Brain microvascular endothelial cell (primary cell): Measurements from ENCODE around the gene SEZ6L2.

Experiments
- DNase-seq: peaks from one replicate; pipeline ENCODE4 v3.0.0-alpha.2; 2020
- H3K27ac ChIP-seq: fragments of 250-450 bp; sonication (Bioruptor Pico); 2 replicates; pipeline ENCODE4 v1.5.1; 2020; ENCODE audit warnings: mild to moderate bottlenecking, moderate library complexity
- H3K27me3 ChIP-seq: fragments of 250-450 bp; sonication (Bioruptor Pico); replicated peaks from 2 replicates; pipeline ENCODE4 v1.5.1; 2020; ENCODE audit warnings: mild to moderate bottlenecking
- H3K36me3 ChIP-seq: fragments of 250-450 bp; sonication (Bioruptor Pico); replicated peaks from 2 replicates; pipeline ENCODE4 v1.5.1; 2020; ENCODE audit warnings: mild to moderate bottlenecking
- H3K4me3 ChIP-seq: 2 replicates; pipeline ENCODE4 v1.5.1; 2011; ENCODE audit warnings: low read depth, mild to moderate bottlenecking, control low read depth, low read length, moderate library complexity
- in situ Hi-C: cut with HindIII; loops from 2 replicates; pipeline ENCODE4 v1.10.0; 2017; ENCODE audit warnings: low sequenced_read_pairs, low pct_ligation_motif_present
- TF ChIP-seq, protein P1 (sequence below): IDR thresholded peaks from 2 replicates; pipeline ENCODE4 v1.5.1; 2011; ENCODE audit warnings: low read depth, mild to moderate bottlenecking, moderate library complexity, low read length, control low read depth, inconsistent platforms; ENCODE audit errors: missing control alignments

Gene SEZ6L2

DNA sequence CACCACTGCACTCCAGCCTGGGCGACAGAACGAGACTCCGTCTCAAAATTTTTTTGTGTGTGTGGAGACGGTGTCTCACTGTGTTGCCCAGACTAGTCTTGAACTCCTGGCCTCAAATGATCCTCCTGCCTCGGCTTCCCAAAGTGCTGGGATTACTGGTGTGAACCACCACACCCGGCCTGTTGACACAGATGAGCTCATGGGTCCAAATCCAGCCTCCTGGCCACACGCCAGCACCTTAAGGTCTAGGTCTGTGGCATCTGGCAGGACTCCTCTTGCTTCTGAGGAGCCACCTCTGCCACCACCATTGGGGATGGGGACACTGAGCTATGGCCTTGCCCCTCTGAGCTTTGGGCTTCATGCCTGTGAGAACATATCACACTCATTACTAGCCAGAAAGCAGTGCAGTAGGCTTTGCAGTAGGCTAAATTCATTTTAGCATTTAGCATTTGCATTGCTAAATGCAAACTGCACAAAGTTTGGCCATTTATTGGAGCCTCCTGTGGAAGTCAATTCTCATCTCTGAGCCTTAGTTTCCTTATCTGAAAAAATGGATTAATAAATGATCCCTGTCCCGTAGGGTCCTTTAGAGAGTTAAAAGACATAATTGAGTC, 30.8 kb downstream of the SEZ6L2 start:
- TF ChIP-seq, protein P1, sequence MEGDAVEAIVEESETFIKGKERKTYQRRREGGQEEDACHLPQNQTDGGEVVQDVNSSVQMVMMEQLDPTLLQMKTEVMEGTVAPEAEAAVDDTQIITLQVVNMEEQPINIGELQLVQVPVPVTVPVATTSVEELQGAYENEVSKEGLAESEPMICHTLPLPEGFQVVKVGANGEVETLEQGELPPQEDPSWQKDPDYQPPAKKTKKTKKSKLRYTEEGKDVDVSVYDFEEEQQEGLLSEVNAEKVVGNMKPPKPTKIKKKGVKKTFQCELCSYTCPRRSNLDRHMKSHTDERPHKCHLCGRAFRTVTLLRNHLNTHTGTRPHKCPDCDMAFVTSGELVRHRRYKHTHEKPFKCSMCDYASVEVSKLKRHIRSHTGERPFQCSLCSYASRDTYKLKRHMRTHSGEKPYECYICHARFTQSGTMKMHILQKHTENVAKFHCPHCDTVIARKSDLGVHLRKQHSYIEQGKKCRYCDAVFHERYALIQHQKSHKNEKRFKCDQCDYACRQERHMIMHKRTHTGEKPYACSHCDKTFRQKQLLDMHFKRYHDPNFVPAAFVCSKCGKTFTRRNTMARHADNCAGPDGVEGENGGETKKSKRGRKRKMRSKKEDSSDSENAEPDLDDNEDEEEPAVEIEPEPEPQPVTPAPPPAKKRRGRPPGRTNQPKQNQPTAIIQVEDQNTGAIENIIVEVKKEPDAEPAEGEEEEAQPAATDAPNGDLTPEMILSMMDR, result no peak
- in situ Hi-C loops, result no loop called here
- no peak overlapping the region for H3K4me3 ChIP-seq
- H3K27me3 ChIP-seq, result no peaks in the 10 kb centered on the region
- no peak overlapping the region for H3K27ac ChIP-seq
- H3K36me3 ChIP-seq, result no peaks in the 10 kb centered on the region
- DNase-seq, result no peak

DNA sequence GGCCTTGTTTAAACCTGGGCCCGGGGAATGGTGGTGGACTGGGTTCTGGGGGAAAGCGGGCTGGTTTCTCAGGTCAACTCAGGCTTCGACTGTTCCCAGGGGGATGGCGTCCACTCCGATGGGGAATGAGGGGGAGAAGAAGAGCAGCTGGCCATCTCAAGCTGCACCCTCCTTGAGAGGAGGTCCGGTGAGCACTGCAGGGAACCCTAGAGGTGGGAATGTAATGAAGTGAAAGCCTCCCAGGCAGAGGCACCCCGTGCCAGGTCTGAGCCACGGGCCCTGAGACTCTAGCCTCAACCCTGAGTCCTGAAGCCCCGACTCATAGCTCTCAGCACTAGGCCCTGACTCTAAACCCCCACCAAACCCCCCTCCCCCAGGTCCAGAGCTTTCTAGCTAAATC, 35.1 kb downstream of the SEZ6L2 start:
- in situ Hi-C loops, result no loop called here
- Histone ChIP-seq H3K27ac (no peak overlapping the region), H3K27me3 (no peaks in the 10 kb centered on the region), H3K4me3 (no peak overlapping the region), H3K36me3 (peaks cover 11% of the 10 kb centered on the region)
- TF ChIP-seq, protein P1, result no peak
- DNase-seq, result no peak

DNA sequence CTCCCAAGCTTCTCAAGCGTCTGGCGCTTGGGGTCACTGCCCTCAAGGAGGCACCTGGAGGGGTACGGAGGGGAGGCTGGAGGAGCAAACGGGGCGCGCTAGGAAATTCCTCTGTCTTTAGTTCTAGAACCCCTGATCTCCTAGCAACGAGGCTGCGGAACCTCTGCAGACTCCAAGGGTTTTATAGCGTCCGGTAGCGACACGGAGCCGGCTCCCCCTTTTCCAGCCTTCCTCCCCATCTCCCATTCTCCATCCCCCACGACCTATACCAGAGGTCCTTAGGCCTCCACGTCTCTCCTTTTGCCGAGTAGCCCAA, 35.7 kb downstream of the SEZ6L2 start:
- no peak for DNase-seq

DNA sequence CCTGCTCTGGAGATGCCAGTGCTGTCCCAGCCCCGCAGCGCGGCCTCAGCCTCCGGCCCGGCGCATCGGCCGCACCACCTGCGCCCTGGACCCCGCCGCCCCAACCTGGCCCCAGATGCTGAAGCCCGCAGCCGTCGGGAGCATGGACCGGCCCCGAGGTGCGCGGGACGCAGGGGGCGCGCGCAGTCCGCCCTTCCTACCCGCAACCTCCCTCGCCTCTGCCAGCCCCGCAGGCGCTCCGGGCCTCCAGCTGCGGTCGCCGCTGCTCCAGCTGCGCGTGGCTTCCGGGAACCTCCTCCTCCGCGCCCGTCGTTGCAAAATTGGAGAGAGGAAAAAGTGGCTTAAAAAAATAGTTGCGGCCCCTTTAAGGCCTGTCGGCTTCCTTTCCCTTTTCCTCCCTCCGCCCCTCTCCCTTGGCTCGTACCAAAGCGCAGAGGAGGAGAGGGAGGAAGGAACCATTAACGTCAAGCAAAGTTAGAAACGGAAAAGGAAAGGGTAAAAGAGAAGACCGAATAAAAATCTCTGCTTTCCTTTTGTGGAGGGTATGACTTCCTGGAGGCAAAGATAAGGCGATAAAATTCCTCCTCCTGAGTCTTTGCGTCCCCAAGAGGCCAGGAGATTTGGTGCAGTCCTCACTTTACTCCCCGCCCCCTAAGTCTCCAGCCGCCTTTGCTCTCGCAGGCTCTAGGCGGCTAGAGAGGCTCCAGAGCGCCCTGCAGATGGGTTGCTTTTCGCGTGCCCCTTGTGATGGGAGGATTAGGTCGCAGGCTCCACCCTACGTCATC, 36.3 kb downstream of the SEZ6L2 start, which contains the start of gene CDIPT:
Gene CDIPT (minus strand): TSS at position 343 of the 785 bp plus-strand sequence. CDS start 369 bp downstream, outside the sequence.
- DNase-seq, result peak; percentile 92
- no peaks in the 10 kb centered on the region for H3K27me3 ChIP-seq
- TF ChIP-seq, protein P1, result peak; percentile 76
- H3K27ac ChIP-seq, result peak within 1 kb of the TSS; percentile 99
- in situ Hi-C loops, result no loop called here
- peaks cover 18% of the 10 kb centered on the region for H3K36me3 ChIP-seq
- H3K4me3 ChIP-seq, result peak within 1 kb of the TSS; percentile 85

More for the DNA sequence above, 35.7 kb downstream of the SEZ6L2 start:
- in situ Hi-C loops, result no loop called here
- H3K27ac ChIP-seq, result peak overlapping the region; percentile 99
- TF ChIP-seq, protein P1, result no peak
- peaks cover 16% of the 10 kb centered on the region for H3K36me3 ChIP-seq
- no peaks in the 10 kb centered on the region for H3K27me3 ChIP-seq
- H3K4me3 ChIP-seq, result peak overlapping the region; percentile 36

DNA sequence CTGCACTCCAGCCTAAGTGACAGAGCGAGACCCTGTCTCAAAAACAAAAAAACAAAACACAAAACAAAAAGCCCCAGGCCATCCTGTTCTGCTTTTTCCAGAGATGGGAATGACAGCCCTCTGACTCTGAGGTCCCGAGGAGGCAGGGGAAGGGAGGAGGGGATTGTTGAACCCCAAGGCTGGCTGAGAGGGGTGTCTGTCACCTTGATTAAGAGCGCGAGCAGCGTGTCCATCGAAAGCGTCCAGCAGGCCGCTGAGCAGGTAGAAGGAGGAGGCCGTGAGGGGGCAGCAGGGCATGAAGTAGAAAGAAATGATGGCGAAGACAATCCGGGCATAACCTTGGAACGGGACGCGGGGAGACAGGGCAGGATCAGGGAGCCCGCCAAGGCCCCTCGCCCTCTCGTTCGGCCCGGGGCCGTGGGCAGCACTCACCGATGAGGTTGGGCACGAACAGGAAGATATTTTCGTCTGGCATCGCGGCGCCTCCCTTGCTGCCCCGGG, 36.9 kb downstream of the SEZ6L2 start:
- in situ Hi-C loops, result no loop called here
- peak overlapping the region; percentile 99 for H3K27ac ChIP-seq
- peaks cover 18% of the 10 kb centered on the region for H3K36me3 ChIP-seq
- H3K27me3 ChIP-seq, result no peaks in the 10 kb centered on the region
- H3K4me3 ChIP-seq, result peak overlapping the region; percentile 85
- no peak for DNase-seq
- TF ChIP-seq, protein P1, result peak; percentile 44
